Thoracic aorta (tissue), 2 donors: Measurements from ENCODE around the gene PEAK1. TPM values are rescaled to one million over a fixed set of nuclear protein-coding genes. Genes with fewer than 3 reads are reported as not detected.

Source experiments
- ATAC-seq: fragments of 150-250 bp; one replicate; pipeline ENCODE4 v1.8.0; 2017; ENCODE audit warnings: low read depth; ENCODE audit not compliant: insufficient number of reproducible peaks, low FRiP score
- DNase-seq: peaks from one replicate; pipeline ENCODE4 v3.0.0-alpha.2; 2020; ENCODE audit warnings: low spot score
- H3K27ac ChIP-seq, 2 donors: fragments of 200-600 bp; sonication (generic); 1 replicate in 1 of 2; 2 replicates in 1 of 2; pipeline ENCODE4 v1.5.1; 2016; ENCODE audit warnings: mild to moderate bottlenecking in 2 of 2, moderate library complexity in 2 of 2
- H3K27me3 ChIP-seq: fragments of 200-600 bp; sonication (generic); replicated peaks from 2 replicates; pipeline ENCODE4 v1.6.0; 2016; ENCODE audit warnings: mild to moderate bottlenecking; ENCODE audit not compliant: insufficient read depth
- H3K36me3 ChIP-seq: fragments of 200-600 bp; sonication (generic); one replicate; pipeline ENCODE4 v1.5.1; 2016
- H3K4me1 ChIP-seq, 2 donors: fragments of 200-600 bp; sonication (generic); 1 replicate in 1 of 2; 2 replicates in 1 of 2; pipeline versions ENCODE4 v1.5.1 to v1.6.0; 2016; ENCODE audit warnings: low read depth in 2 of 2, mild to moderate bottlenecking in 1 of 2; ENCODE audit not compliant: control insufficient read depth in 1 of 2
- H3K4me3 ChIP-seq: fragments of 200-600 bp; sonication (generic); 2 replicates; pipeline ENCODE4 v1.5.1; 2016; ENCODE audit warnings: mild to moderate bottlenecking
- H3K9me3 ChIP-seq: fragments of 200-600 bp; sonication (generic); 2 replicates; pipeline ENCODE4 v1.5.1; 2016
- CTCF ChIP-seq: fragments of 200-600 bp; sonication (generic); IDR thresholded peaks from one replicate; pipeline ENCODE4 v1.5.1; 2019; ENCODE audit warnings: antibody characterized with exemption
- total RNA-seq, 2 donors: library from RNA; depleted of rRNA; stranded (reverse); fragments of >200 nt; gene quantifications; one replicate each; pipeline versions ENCODE4 v1.1.0 to v1.2.3, GENCODE V29; 2016

The PEAK1 gene
- total RNA-seq, 2 donors from 2014 or later, result 94.2 to 95.9 TPM

GRCh38 chr15:77145370-77145769 is 274.5 kb downstream of the PEAK1 start:
- Histone ChIP-seq H3K27ac (peak overlapping the region; percentile 6 to 62), H3K4me1 (peaks cover 21 to 40% of the 10 kb centered on the region in 2 donors), H3K27me3 (no peaks in the 10 kb centered on the region), H3K36me3 (no peaks in the 10 kb centered on the region), H3K9me3 (peaks cover under 1% of the 10 kb centered on the region), H3K4me3 (no peak overlapping the region)
- no peak for TF ChIP-seq CTCF
- DNase-seq (no peak), ATAC-seq (no peak)

- H3K9me3 ChIP-seq, result peaks cover 2% of the 10 kb centered on the region
- DNase-seq, result no peak
These were observed 275.3 kb downstream of the PEAK1 start for GRCh38 chr15:77144492-77145070.

GRCh38 chr15:77144026-77144425 is 275.9 kb downstream of the PEAK1 start:
- Histone ChIP-seq H3K36me3 (no peaks in the 10 kb centered on the region), H3K9me3 (peaks cover 2% of the 10 kb centered on the region), H3K4me1 (peaks cover 21 to 40% of the 10 kb centered on the region in 2 donors), H3K27me3 (no peaks in the 10 kb centered on the region), H3K27ac (peak overlapping the region; percentile 52 to 62), H3K4me3 (no peak overlapping the region)
- DNase-seq, result no peak
- no peak for ATAC-seq
- TF ChIP-seq CTCF, result no peak

More at GRCh38 chr15:77144492-77145070, 275.3 kb downstream of the PEAK1 start:
- H3K36me3 ChIP-seq, result no peaks in the 10 kb centered on the region
- no peak for ATAC-seq
- H3K4me3 ChIP-seq, result no peak overlapping the region
- no peak for TF ChIP-seq CTCF
- no peaks in the 10 kb centered on the region for H3K27me3 ChIP-seq
- peaks cover 21 to 40% of the 10 kb centered on the region in 2 donors for H3K4me1 ChIP-seq
- H3K27ac ChIP-seq, result peak overlapping the region; percentile 52 to 62

GRCh38 chr15:77143616-77144015 is 276.3 kb downstream of the PEAK1 start:
- Histone ChIP-seq H3K4me1 (peaks cover 21 to 40% of the 10 kb centered on the region in 2 donors), H3K4me3 (no peak overlapping the region), H3K9me3 (peaks cover 2% of the 10 kb centered on the region), H3K36me3 (no peaks in the 10 kb centered on the region), H3K27ac (peak overlapping the region; percentile 52 to 62), H3K27me3 (no peaks in the 10 kb centered on the region)
- no peak for TF ChIP-seq CTCF
- DNase-seq (no peak), ATAC-seq (no peak)

- no peak for DNase-seq
- H3K9me3 ChIP-seq, result peaks cover 2% of the 10 kb centered on the region
- peaks cover 21 to 40% of the 10 kb centered on the region in 2 donors for H3K4me1 ChIP-seq
- no peak for ATAC-seq
- H3K36me3 ChIP-seq, result no peaks in the 10 kb centered on the region
- no peak for TF ChIP-seq CTCF
- H3K27me3 ChIP-seq, result no peaks in the 10 kb centered on the region
- no peak overlapping the region for H3K4me3 ChIP-seq
- peak overlapping the region in 1 of 2 donors; percentile 62 for H3K27ac ChIP-seq
These were observed 276.7 kb downstream of the PEAK1 start for GRCh38 chr15:77143191-77143590.
